EL (cell line): Measurements from ENCODE around the gene CD82.
A peak's percentile ranks its signal among the peaks of the same experiment; 100 is the strongest.
"Not testable (repeated sequence)": the region's sequence is repeated elsewhere in the genome, so short reads cannot be mapped to it uniquely, and the experiment has no call there.

Source experiments
- DNase-seq: peaks from one replicate; pipeline ENCODE4 v3.0.0-alpha.2; 2016

CD82 gene

DNA sequence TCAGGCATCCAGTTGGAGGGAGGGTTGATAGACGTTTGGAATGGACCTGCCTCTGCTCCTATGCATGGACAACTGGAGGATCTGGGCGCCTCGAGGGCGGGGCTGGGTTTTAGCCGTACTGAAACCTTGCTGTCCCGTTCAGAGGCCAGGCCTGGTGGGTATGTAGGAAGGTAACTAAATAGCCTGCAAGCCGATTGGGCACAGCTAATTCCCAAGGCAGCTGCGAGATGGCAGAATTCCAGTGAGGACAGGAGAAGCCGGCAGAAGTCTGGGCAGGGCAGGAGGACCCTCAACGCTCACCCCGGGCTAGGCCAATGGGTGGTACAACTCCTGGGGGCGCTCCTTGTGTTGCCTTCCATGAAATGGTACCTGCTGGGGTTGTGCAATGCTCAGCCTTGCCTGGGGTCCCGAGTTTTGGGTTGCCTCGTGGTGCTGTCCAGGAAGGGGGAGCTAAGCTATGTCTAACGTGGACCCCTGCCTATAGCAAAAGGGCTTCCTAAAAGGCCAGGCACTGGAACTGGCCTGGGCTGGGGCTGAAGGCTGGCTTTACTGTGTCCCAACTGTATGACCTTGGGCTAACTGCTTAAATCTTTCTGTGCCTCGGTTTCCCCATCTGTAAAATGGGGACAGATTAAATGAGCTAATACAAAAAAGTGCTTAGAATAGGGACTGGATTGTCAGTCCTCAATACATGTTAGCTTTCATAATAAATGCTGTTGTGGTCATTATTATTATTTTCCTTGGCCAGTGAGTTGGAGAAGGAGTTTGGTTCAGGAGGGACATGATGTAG lies 30.1 kb upstream of the CD82 start:
- no peak for DNase-seq

DNA sequence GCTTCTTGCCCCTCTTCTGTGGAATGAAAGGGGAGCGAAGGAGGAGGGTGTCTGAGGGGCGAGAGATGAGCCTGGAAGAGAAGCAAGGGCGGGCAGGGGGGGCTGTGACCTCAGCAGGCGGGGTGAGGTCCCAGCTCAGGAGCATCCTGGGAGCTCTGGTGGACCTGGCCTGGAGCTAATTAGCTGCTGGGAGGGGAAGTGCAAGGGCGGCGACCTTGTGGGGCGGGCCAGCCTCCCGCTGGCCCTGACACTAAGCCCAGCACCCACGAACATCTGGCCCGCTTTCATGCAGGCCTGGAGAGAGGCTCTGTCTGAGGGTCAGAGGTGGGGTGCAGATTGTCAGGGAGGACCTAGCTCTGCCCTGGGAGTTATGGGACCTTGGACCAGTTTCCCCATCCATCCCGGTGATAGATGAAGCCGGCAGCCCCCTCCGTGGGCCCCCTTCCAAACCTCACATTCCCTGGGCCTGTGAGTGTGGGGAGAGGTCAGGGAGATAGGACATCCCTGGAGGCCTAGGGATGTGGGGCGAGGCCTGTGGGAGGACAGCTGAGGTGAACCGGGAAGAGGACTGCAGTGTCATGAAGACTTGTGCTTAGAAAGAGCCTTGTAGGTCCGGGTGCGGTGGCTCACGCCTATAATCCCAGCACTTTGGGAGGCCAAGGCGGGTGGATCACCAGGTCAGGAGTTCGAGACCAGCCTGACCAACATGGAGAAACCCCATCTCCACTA lies 28.5 kb upstream of the CD82 start:
- DNase-seq: no peak

DNA sequence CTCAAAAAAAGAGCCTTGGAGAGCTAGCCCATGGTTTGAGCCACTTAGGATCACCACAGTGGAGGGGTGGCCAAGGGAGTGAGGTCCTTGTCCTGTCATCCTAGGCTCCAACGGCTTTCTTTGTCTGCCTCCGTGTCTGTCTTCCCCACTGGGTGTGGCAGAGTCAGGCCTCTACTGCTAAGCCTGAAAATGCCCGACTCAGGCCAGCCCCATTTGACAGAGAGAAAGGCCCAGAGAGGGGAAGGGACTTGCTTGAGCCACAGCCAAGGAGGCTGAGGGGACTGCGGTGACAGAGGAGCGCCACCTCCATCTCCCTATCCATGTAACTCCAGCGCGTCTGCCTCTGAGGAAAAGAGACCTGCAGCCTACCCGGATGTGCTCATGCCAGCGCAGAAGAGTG lies 27.8 kb upstream of the CD82 start:
- no peak for DNase-seq

DNA sequence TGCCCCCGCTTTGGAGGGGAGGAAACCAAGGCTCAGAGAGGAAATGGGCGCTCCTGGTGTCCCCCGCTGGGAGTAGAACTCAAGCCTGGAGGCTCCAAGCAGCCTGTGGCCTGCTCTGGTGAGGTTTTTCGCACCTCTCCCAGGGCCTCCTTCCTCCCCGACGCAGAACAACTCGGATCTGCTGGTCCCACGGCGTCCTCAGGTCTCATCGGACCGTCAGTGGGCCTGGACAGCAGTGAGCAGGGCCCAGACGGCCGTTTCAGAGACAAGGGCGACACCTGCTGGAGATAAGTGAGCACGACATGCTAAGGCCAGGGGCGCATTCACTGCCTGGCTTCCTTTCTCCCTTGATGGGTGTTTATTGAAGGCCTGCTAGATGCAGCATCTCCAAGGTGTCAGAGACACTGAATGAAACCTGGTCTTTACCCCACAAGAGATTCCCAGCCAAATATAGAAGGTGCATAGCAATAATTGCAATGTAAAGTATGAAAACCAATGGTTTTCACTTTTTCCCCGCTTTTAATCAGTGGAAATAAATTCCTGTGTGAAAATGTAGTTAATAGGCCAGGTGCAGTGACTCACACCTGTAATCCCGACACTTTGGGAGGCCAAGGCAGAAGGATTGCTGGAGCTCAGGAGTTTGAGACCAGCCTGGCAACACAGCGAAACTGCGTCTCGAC lies 26.9 kb upstream of the CD82 start:
- peak; percentile 71 for DNase-seq

DNA sequence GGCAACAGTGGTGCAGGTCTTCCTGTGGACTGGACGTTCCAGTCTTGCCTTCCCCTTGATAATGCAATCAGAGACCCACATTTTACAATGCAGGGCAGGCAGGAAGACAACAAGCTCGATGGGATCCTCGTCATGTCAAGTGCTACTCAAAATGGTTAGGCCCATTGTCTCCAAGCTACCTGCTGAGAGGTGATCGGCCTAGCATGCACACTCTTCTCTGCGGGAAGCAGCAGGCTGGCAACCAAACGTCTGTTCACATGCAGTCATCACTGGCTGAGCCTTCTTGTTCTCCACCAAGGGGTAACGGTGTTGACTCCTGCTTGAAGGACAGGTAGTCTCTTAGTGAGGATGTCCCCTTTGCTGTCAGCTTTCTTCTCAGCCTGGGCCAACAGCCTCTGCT lies 25.5 kb upstream of the CD82 start:
- no peak for DNase-seq

DNA sequence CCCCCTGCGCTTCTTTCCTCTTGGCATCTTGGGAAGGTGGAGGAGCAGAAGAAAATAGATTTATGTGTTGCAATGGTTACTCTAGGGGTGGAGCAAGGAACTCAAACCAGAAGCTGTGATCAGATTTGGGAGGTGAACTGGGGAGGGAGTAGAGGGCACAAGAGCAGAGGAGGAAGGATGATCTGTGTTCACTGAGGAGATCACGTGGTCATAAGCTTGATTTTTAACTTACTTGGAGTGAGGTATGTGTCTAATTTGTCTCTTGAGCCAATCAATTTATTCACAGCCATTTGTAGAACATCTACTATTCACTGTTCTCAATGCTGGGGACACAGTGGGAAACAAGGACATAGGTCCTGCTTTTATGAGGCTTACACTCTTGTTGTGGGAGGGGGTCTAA lies 24.8 kb upstream of the CD82 start:
- DNase-seq: no peak

DNA sequence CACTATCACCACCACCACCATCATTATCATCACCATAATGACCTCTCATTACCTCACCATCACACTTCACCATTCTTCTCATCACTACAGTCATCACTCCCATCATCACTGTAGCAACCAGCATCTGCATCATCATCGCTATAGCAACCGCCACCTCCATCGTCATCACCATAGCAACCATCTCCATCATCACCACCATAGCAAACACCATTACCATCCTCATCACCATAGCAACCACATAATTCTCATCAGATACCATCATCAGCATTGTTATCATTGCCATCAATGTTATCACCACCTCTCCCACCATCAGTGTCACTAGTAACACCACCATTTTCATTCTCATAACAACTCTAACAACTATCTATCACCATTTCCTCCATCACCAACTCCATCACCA lies 23.1 kb upstream of the CD82 start:
- DNase-seq: no peak

DNA sequence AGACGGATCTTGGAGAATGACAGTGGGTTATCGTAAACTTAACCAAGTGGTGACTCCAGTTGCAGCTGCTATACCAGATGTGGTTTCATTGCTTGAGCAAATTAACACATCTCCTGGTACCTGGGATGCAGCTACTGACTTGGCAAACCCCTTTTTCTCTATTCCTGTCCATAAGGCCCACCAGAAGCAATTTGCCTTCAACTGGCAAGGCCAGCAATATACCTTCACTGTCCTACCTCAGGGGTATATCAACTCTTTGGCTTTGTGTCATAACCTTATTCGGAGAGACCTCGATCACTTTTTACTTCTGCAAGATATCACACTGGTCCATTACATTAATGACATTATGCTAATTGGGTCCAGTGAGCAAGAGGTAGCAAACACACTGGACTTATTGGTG lies 18.5 kb upstream of the CD82 start:
- not testable (repeated sequence) for DNase-seq

DNA sequence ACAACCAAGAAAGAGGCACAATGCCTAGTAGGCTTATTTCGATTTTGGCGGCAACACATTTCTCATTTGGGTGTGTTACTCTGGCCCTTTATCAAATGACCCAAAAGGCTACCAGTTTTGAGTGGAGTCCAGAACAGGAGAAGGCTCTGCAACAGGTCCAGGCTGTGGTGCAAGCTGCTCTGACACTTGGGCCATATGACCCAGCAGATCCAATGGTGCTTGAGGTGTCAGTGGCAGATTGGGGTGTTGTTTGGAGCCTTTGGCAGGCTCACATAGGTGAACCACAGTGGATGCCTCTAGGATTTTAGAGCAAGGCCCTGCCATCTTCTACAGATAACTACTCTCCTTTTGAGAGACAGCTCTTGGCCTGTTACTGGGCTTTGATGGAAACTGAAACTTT lies 17.9 kb upstream of the CD82 start:
- not testable (repeated sequence) for DNase-seq

DNA sequence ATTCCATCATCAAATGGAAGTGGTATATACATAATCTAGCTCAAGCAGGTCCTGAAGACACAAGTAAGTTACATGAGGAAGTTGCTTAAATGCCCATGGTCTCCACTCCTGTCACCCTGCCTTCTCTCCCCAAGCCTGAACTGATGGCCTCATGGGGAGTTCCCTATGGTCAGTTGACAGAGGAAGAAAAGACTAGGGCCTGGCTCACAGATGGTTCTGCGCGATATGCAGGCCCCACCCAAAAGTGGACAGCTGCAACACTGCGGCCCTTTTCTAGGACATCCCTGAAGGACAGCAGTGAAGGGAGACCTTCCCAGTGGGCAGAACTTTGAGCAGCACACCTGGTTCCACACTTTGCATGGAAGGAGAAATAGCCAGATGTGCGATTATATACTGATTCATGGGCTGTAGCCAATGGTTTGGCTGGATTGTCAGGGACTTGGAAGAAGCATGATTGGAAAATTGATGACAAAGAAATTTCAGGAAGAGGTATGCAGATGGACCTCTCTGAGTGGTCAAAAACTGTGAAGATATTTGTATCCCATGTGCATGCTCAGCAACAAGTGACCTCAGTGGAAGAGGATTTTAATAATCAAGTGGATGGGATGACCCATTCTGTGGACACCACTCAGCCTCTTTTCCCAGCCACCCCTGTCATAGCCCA lies 17.3 kb upstream of the CD82 start:
- no peak for DNase-seq

DNA sequence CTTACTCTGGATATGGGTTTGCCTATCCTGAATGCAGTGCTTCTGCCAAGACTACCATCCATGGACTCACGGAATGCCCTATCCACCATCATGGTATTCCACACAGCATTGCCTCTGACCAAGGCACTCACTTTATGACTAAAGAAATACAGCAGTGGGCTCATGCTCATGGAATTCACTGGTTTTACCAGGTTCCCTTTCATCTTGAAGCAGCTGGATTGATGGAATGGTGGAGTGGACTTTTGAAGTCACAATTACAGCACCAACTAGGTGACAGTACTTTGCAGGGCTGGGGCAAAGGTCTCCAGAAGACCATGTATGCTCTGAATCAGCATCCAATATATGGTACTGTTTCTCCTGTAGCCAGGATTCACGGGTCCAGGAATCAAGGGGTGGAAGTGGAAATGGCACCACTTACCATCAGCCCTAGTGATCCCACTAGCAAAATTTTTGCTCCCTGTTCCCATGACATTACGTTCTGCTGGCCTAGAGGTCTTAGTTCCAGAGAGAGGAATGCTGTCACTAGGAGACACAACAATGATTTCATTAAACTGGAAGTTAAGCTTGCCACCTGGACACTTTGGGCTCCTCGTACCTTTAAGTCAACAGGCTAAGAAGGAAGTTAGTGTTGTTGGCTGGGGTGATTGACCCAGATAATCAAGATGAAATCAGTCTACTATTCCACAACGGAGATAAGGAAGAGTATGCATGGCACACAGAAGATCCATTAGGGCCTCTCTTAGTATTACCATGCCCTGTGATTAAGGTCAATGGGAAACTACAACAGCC lies 16.3 kb upstream of the CD82 start:
- not testable (repeated sequence) for DNase-seq

DNA sequence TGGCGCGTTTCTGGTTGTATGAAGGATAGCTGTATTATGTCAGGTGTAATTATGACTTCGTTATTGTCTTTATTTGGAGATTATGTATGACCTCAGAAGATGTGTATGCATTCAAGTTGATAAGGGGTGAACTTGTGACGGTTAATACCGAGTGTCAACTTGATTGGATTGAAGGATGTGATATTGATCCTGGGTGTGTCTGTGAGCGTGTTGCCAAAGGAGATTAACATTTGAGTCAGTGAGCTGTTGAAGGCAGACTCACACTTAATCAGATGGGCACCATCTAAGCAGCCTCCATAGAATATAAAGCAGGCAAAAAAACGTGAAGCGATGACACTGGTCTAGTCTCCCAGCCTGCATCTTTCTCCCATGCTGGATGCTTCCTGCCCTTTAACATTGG lies 15.3 kb upstream of the CD82 start:
- DNase-seq: no peak

DNA sequence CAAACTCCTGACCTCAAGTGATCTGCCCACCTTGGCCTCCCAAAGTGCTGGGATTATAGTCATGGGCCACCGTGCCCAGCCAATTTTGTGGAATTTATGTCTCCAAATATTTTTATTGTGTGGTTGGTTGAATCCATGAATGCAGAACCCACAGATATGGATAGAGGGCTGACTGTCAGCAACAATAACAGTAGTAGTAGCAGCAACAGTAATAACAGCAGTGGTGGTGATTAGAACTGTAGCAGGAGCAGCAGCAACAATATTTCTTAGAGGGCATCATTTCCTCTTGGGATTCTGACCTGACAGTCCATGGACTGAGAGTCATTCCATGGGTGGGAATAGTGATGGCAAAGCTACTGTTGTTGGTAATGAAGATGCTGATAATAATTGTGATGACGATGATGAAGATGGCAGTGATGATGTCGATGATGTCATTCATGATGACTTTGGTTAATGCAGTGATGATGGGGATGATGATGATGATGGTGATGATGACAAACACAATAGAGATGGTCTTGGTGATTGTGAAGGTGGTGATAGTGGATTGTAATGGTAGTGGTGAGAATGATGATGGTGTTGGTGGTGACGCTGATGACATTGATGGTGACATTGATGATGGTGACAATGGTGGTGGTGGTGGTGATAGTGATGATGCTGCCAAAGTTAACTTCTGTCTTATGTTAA lies 13.9 kb upstream of the CD82 start:
- DNase-seq: no peak

DNA sequence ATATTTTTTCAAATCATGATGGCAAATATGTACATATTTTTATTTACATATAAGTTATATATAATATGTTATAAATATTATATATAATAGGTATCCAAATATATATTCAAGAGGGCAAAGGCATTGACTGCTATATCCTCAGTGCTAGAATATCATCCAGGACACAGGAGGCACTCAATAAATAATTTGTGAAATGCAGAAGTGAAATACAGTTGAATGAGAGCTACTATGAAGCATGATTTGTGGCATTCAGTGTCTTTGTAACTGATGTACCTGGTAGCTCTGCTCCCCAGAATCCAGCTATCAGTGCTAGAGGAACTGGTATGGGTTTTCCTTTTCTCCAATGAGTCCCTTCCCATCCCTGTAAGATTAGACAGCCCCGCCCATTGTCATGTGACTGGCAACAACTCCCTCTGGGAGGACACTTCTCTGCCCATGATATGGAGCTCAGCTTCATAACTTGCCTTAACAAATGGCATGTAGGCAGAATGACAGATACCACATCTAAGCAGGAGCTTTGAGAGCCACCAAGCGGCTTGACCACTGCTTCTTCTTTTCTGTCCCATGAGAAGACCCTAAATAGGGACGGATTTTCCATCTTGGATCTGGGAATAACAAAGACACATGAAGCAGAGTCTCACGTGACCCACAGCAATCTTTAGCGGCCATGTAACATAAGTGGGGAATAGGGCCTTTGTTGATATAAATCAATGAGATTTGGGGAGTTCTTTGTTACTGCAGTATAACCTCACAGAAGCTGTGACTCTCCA lies 10.2 kb upstream of the CD82 start:
- no peak for DNase-seq

DNA sequence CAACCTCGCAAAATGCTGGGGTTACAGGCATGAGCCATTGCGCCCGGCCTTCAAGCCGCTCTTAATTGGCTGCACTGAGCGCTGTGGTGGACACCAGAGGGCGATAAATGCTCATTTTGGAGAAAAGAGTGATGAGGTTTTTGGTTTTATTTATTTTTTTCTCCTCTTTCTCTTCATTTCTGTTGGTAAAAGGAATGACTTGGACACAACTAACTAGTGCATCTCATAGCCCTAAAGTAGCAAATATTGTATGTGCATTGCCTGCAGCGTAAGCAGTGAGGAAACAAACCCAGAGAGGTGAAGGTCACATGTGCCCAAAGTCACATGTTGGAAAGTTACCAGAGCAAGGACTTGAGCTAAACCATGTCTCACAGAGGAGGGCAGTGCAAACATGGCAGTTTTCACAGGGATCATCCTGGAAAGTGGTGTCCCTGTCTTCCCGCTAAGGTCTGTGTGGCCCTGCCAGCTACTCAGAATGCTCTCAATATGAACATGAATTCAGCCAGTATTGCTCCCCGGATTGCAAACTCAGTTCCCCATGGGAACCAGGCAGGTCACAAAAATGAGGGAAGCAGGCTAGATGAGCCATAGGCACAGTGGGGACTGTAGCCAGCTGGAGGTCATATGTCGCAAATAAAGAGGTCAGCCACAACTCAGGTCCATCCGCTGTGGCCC lies 8.6 kb upstream of the CD82 start:
- DNase-seq: peak; percentile 59

DNA sequence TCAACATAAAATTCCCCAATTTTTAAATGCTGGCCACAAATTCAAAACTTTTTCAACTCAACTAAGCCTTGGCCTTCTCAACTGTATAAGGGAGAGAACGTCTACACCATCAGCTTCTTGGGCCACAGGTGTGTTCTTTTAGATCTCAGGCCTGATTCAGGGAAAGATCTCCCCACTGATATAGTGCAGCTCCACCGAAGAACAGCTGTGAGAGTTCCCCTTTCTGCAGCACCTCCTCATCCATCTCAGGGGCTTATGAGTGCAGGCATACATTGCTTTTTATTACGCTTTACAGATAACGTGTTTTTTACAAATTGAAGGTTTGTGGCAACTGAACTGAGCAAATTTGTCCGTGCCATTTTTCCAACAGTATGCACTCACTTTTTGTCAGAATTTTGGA lies 8.0 kb upstream of the CD82 start:
- DNase-seq: no peak

DNA sequence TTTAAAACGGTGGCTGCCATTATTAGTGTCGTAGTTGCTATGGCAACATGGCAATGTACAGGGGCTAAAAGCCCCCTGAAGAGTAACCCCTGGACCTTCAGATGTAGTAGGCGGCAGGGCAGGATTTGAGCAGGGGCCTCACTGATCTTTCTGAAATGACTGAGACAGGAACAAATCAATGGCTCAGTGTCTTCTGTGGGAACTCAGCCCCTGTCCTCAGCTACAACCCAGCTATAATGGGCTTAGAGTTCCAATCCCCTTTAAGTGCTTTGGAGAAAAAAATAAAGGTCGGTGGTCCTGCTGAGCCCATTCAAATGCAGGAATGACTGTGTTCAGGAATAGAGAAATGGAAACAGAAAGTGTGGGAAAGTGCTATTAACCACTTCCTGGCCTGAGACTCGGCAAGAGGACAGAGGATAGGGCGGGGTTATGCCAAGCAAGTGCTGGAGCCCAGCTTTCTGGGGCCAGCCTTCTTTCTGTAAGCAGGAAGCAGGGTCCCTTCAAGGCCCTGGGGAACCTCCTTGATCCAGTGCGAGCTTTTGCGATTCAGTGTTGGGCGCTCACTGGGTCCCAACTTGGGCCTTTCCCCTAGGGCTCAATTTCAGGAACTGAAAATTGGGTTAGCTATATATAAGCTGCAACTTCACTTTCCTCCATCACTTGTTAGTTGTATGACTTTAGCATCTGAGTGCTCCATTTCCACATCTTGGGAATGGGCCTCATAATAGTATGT lies 6.1 kb upstream of the CD82 start:
- DNase-seq: peak; percentile 41

DNA sequence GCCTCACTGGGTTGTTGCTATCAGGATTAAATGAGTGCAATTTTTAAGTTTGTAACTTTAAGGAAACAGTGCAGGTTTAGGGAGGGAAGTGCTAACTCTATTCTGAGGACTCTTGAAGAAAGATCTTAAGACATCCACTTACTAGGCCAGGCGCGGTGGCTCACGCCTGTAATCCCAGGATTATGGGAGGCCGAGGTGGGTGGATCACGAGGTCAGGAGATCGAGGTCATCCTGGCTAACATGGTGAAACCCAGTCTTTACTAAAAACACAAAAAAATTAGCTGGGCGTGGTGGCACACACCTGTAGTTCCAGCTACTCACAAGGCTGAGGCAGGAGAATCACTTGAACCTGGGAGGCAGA lies 5.5 kb upstream of the CD82 start:
- DNase-seq: not testable (repeated sequence)

DNA sequence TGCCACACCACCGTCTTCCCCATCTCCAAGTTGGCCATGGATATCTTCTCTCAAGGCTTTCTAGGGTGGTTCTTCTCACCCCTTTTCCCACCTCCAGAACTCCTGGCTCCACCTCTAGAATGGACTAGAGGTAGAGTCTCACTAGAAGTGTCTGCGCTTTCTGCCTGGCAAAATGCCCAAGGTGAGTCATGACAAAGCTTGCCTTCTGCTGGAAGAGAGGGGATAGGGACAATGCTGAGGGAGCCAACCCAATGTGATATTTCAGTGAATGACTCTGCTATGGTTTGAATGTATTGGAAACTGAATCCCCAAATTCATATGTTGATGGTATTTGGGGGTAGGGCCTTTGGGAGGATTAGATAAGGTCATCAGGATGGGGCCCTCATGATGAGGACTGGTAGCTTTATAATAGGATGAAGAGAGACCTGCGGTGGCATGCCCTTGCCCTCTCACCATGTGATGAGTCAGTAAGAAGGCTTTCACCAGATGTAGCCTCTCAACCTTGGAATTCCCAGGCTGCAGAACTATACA lies 4.1 kb upstream of the CD82 start:
- DNase-seq: peak; percentile 52
